Fibroblast of the aortic adventitia (primary cell): ENCODE data around the gene SYT14. TPM values are rescaled to one million over a fixed set of nuclear protein-coding genes. Genes with fewer than 3 reads are reported as not detected.
"Not testable (repeated sequence)": the region's sequence is repeated elsewhere in the genome, so short reads cannot be mapped to it uniquely, and the experiment has no call there.

Experiments used
- DNase-seq: peaks from one replicate; pipeline ENCODE4 v3.0.0-alpha.2; 2010; ENCODE audit warnings: low read depth
- H3K4me3 ChIP-seq: 2 replicates; pipeline ENCODE4 v1.5.1; 2011; ENCODE audit warnings: low read depth, mild to moderate bottlenecking, control low read depth, low read length, moderate library complexity
- CTCF ChIP-seq: IDR thresholded peaks from 2 replicates; pipeline ENCODE4 v1.5.1; 2011; ENCODE audit warnings: mild to moderate bottlenecking, low read length, control low read depth, inconsistent platforms; ENCODE audit not compliant: insufficient read depth
- total RNA-seq: library from RNA; depleted of rRNA; stranded (reverse); fragments of >200 nt; gene quantifications from 2 replicates; pipeline ENCODE4 v1.2.3, GENCODE V29; 2012; ENCODE audit warnings: low replicate concordance

Gene SYT14
- total RNA-seq, 1 donor, result 35.0 TPM

- no peak for TF ChIP-seq CTCF
- no peak overlapping the region for H3K4me3 ChIP-seq
- DNase-seq, result no peak
These were observed 251.4 kb downstream of the SYT14 start for GRCh38 chr1:210189426-210189825.

GRCh38 chr1:210195635-210196160 lies 257.7 kb downstream of the SYT14 start:
- DNase-seq, result no peak
- no peak overlapping the region for H3K4me3 ChIP-seq
- TF ChIP-seq CTCF, result no peak

- H3K4me3 ChIP-seq, DNase-seq: not testable (repeated sequence)
These were observed 258.2 kb downstream of the SYT14 start for GRCh38 chr1:210196266-210196665.

GRCh38 chr1:210198840-210199239 lies 260.8 kb downstream of the SYT14 start:
- DNase-seq, result no peak
- no peak for TF ChIP-seq CTCF
- H3K4me3 ChIP-seq, result no peak overlapping the region

GRCh38 chr1:210200124-210200736 lies 262.2 kb downstream of the SYT14 start:
- DNase-seq, result peak; percentile 18
- TF ChIP-seq CTCF, result peak; percentile 17
- H3K4me3 ChIP-seq, result no peak overlapping the region

GRCh38 chr1:210201681-210202080 lies 263.7 kb downstream of the SYT14 start:
- TF ChIP-seq CTCF, result no peak
- H3K4me3 ChIP-seq, result no peak overlapping the region
- no peak for DNase-seq

GRCh38 chr1:210207597-210208450 lies 269.8 kb downstream of the SYT14 start:
- no peak for TF ChIP-seq CTCF
- DNase-seq, result no peak

More at GRCh38 chr1:210207597-210208450, 269.8 kb downstream of the SYT14 start:
- no peak overlapping the region for H3K4me3 ChIP-seq
